Naive B cell (primary cell): ENCODE data around the gene LTBR. TPM values are rescaled to one million over a fixed set of nuclear protein-coding genes. Genes with fewer than 3 reads are reported as not detected.
A peak's percentile ranks its signal among the peaks of the same experiment; 100 is the strongest.

Experiments
- ATAC-seq, 2 donors: fragments of 150-1000 bp; cut with Tn5 transposase; 2 replicates each; pipeline ENCODE4 v1.10.0; 2021; ENCODE audit warnings: low read depth in 2 of 2, mild to moderate bottlenecking in 2 of 2, moderate library complexity in 2 of 2
- DNase-seq: peaks from one replicate; pipeline ENCODE4 v3.0.0; 2022
- H3K27ac Mint-ChIP-seq, 6 donors: one replicate each; pipeline ENCODE4 v1.8.0; 2020 to 2022; ENCODE audit warnings: mild to moderate bottlenecking in 6 of 6, mixed read lengths in 6 of 6, moderate library complexity in 5 of 6, inconsistent platforms in 2 of 6
- H3K27me3 Mint-ChIP-seq, 3 donors: one replicate each; pipeline ENCODE4 v1.8.0; 2021 to 2022; ENCODE audit warnings: mixed read lengths in 3 of 3, mild to moderate bottlenecking in 1 of 3
- H3K36me3 Mint-ChIP-seq, 2 donors: one replicate each; pipeline ENCODE4 v1.8.0; 2020 to 2022; ENCODE audit warnings: mixed read lengths in 2 of 2, inconsistent platforms in 1 of 2, mild to moderate bottlenecking in 1 of 2
- H3K4me1 Mint-ChIP-seq, 3 donors: one replicate each; pipeline ENCODE4 v1.8.0; 2020 to 2022; ENCODE audit warnings: mixed read lengths in 3 of 3, inconsistent platforms in 1 of 3, mild to moderate bottlenecking in 1 of 3, moderate library complexity in 1 of 3
- H3K4me3 Mint-ChIP-seq, 8 donors: one replicate each; pipeline ENCODE4 v1.8.0; 2020 to 2022; ENCODE audit warnings: mild to moderate bottlenecking in 8 of 8, mixed read lengths in 8 of 8, moderate library complexity in 8 of 8, inconsistent platforms in 2 of 8
- H3K9me3 Mint-ChIP-seq, 7 donors: one replicate each; pipeline ENCODE4 v1.8.0; 2020 to 2022; ENCODE audit warnings: mixed read lengths in 7 of 7, mild to moderate bottlenecking in 5 of 7, inconsistent platforms in 2 of 7, moderate library complexity in 1 of 7
- polyA plus RNA-seq, 6 donors: library from polyadenylated mRNA; unstranded; fragments of 300-500 nt; fragmentation: Illumina TruSeq; gene quantifications; one replicate each; pipeline ENCODE4 v1.2.3, GENCODE V29; 2021; ENCODE audit warnings: low read depth in 6 of 6

LTBR gene
- polyA plus RNA-seq, 6 donors from 2014 or later: 0.20 to 0.90 (median 0.22) TPM; not detected in 3

GRCh38 chr12:6354495-6355393, 29.2 kb upstream of the LTBR start:
- Mint-ChIP-seq H3K27ac (no peak overlapping the region), H3K27me3 (peaks cover 60 to 65% (median 61%) of the 10 kb centered on the region in 3 donors), H3K36me3 (no peaks in the 10 kb centered on the region), H3K9me3 (no peaks in the 10 kb centered on the region), H3K4me3 (no peak overlapping the region), H3K4me1 (peaks cover 3 to 7% (median 6%) of the 10 kb centered on the region in 3 donors)
- no peak for DNase-seq
- ATAC-seq: no peak

GRCh38 chr12:6355491-6356373, 28.2 kb upstream of the LTBR start:
- peak; percentile 30 to 33 for ATAC-seq
- H3K4me1 Mint-ChIP-seq: peaks cover 6 to 13% (median 7%) of the 10 kb centered on the region in 3 donors
- H3K36me3 Mint-ChIP-seq: no peaks in the 10 kb centered on the region
- DNase-seq: no peak
- H3K27me3 Mint-ChIP-seq: peaks cover 69 to 74% (median 71%) of the 10 kb centered on the region in 3 donors
- no peaks in the 10 kb centered on the region for H3K9me3 Mint-ChIP-seq
- peak overlapping the region in 1 of 6 donors; percentile 80 for H3K27ac Mint-ChIP-seq
- peak overlapping the region in 1 of 8 donors; percentile 35 for H3K4me3 Mint-ChIP-seq

- Mint-ChIP-seq H3K4me1 (peaks cover 6 to 13% (median 7%) of the 10 kb centered on the region in 3 donors), H3K36me3 (no peaks in the 10 kb centered on the region), H3K27ac (no peak overlapping the region), H3K27me3 (peaks cover 70 to 80% (median 72%) of the 10 kb centered on the region in 3 donors), H3K9me3 (no peaks in the 10 kb centered on the region), H3K4me3 (no peak overlapping the region)
- no peak for ATAC-seq
- no peak for DNase-seq
These were observed 27.6 kb upstream of the LTBR start for GRCh38 chr12:6356374-6356820.

GRCh38 chr12:6358881-6359280, 25.1 kb upstream of the LTBR start:
- Mint-ChIP-seq H3K4me3 (no peak overlapping the region), H3K27me3 (peaks cover 60 to 85% (median 74%) of the 10 kb centered on the region in 3 donors), H3K36me3 (no peaks in the 10 kb centered on the region), H3K4me1 (peaks cover 6 to 14% (median 8%) of the 10 kb centered on the region in 3 donors), H3K27ac (no peak overlapping the region), H3K9me3 (no peaks in the 10 kb centered on the region)
- DNase-seq (no peak), ATAC-seq (no peak)

GRCh38 chr12:6360080-6360571, 23.8 kb upstream of the LTBR start:
- Mint-ChIP-seq H3K27ac (peak overlapping the region in 1 of 6 donors; percentile 69), H3K4me3 (peak overlapping the region in 1 of 8 donors; percentile 7), H3K27me3 (peaks cover 56 to 72% (median 62%) of the 10 kb centered on the region in 3 donors)

GRCh38 chr12:6360578-6361490, 23.1 kb upstream of the LTBR start:
- Mint-ChIP-seq H3K27me3 (peaks cover 49 to 65% (median 55%) of the 10 kb centered on the region in 3 donors), H3K4me3 (no peak overlapping the region), H3K4me1 (peaks cover 10 to 14% (median 12%) of the 10 kb centered on the region in 3 donors), H3K36me3 (no peaks in the 10 kb centered on the region), H3K9me3 (no peaks in the 10 kb centered on the region), H3K27ac (peak overlapping the region in 1 of 6 donors; percentile 69)
- no peak for ATAC-seq
- no peak for DNase-seq

More at GRCh38 chr12:6360080-6360571, 23.8 kb upstream of the LTBR start:
- H3K4me1 Mint-ChIP-seq: peaks cover 10 to 14% (median 12%) of the 10 kb centered on the region in 3 donors
- ATAC-seq: no peak
- no peaks in the 10 kb centered on the region for H3K9me3 Mint-ChIP-seq
- DNase-seq: no peak
- no peaks in the 10 kb centered on the region for H3K36me3 Mint-ChIP-seq

GRCh38 chr12:6361834-6362233, 22.1 kb upstream of the LTBR start:
- ATAC-seq: no peak
- no peaks in the 10 kb centered on the region for H3K36me3 Mint-ChIP-seq
- H3K4me3 Mint-ChIP-seq: peak overlapping the region in 4 of 8 donors; percentile 23 to 70 (median 40)
- no peak overlapping the region for H3K27ac Mint-ChIP-seq
- no peak for DNase-seq
- no peaks in the 10 kb centered on the region for H3K9me3 Mint-ChIP-seq
- peaks cover 39 to 55% (median 45%) of the 10 kb centered on the region in 3 donors for H3K27me3 Mint-ChIP-seq
- peaks cover 10 to 14% (median 12%) of the 10 kb centered on the region in 3 donors for H3K4me1 Mint-ChIP-seq

- ATAC-seq (no peak), DNase-seq (no peak)
- Mint-ChIP-seq H3K4me1 (peaks cover 12 to 18% (median 15%) of the 10 kb centered on the region in 3 donors), H3K27ac (no peak overlapping the region), H3K9me3 (peaks cover 0 to 3% (median 0%) of the 10 kb centered on the region in 7 donors), H3K4me3 (peak overlapping the region in 1 of 8 donors; percentile 49), H3K36me3 (no peaks in the 10 kb centered on the region), H3K27me3 (peaks cover 33 to 49% (median 39%) of the 10 kb centered on the region in 3 donors)
These were observed 21.6 kb upstream of the LTBR start for GRCh38 chr12:6362403-6362802.

GRCh38 chr12:6363010-6363329, 21.0 kb upstream of the LTBR start:
- Mint-ChIP-seq H3K4me1 (peaks cover 12 to 21% (median 20%) of the 10 kb centered on the region in 3 donors), H3K4me3 (peak overlapping the region in 3 of 8 donors; percentile 64 to 72 (median 71)), H3K36me3 (no peaks in the 10 kb centered on the region), H3K27me3 (peaks cover 31 to 44% (median 36%) of the 10 kb centered on the region in 3 donors), H3K9me3 (peaks cover 0 to 6% (median 0%) of the 10 kb centered on the region in 7 donors), H3K27ac (no peak overlapping the region)
- no peak for DNase-seq
- no peak for ATAC-seq

GRCh38 chr12:6363330-6364043, 20.5 kb upstream of the LTBR start:
- H3K9me3 Mint-ChIP-seq: peaks cover 0 to 6% (median 0%) of the 10 kb centered on the region in 7 donors
- H3K4me3 Mint-ChIP-seq: peak overlapping the region; percentile 10 to 75 (median 70)
- no peaks in the 10 kb centered on the region for H3K36me3 Mint-ChIP-seq
- peaks cover 12 to 22% (median 21%) of the 10 kb centered on the region in 3 donors for H3K4me1 Mint-ChIP-seq
- H3K27ac Mint-ChIP-seq: no peak overlapping the region
- DNase-seq (no peak), ATAC-seq (peak; percentile 70 to 72)
- H3K27me3 Mint-ChIP-seq: peaks cover 27 to 39% (median 31%) of the 10 kb centered on the region in 3 donors

GRCh38 chr12:6364044-6364374, 20.0 kb upstream of the LTBR start:
- peaks cover 26 to 34% (median 27%) of the 10 kb centered on the region in 3 donors for H3K27me3 Mint-ChIP-seq
- H3K4me1 Mint-ChIP-seq: peaks cover 12 to 22% (median 21%) of the 10 kb centered on the region in 3 donors
- H3K27ac Mint-ChIP-seq: no peak overlapping the region
- ATAC-seq (no peak), DNase-seq (no peak)
- H3K4me3 Mint-ChIP-seq: peak overlapping the region; percentile 10 to 75 (median 70)
- H3K36me3 Mint-ChIP-seq: no peaks in the 10 kb centered on the region
- peaks cover 0 to 6% (median 0%) of the 10 kb centered on the region in 7 donors for H3K9me3 Mint-ChIP-seq
